K562 (cell line): ENCODE data around the gene NUAK2. TPM values are rescaled to one million over a fixed set of nuclear protein-coding genes. Genes with fewer than 3 reads are reported as not detected.

Experiments used
- ATAC-seq: fragments of 200-7000 bp; cut with Tn5 transposase; 3 replicates; pipeline ENCODE4 v1.9.1; 2020; ENCODE audit warnings: moderate library complexity
- BruUV-seq: library from RNA; stranded (reverse); fragments of 400-500 nt; replicated peaks from 2 replicates; lab custom pipeline; 2021; lab: Mats Ljungman, UMichigan
- CTCF ChIA-PET: fragments of 300-600 bp; formaldehyde crosslinking; extraction: SDS; loops from one replicate; lab custom pipeline; 2021; ENCODE audit warnings: low intra/inter-chr PET ratio; lab: Yijun Ruan, JAX
- POLR2A ChIA-PET: fragments of 300-600, 350-650 bp; sonication (Branson Sonifier 250); formaldehyde crosslinking; extraction: SDS; loops from one replicate; lab custom pipeline; 2021; ENCODE audit warnings: antibody characterized with exemption, inconsistent platforms; lab: Yijun Ruan, JAX
- DNase-seq, 4 experiments: peaks; one replicate each; pipeline versions ENCODE4 v3.0.0 to v3.0.0-alpha.2; 2011 to 2018; ENCODE audit warnings: low spot score in 3 of 4, mixed read lengths in 3 of 4; ENCODE audit errors: extremely low read depth in 1 of 4
- FAIRE-seq: peaks from 2 replicates; lab custom pipeline; 2011; peaks lifted over from hg19 to GRCh38; lab: Jason Lieb, UNC
- H2AFZ ChIP-seq: 2 replicates; pipeline ENCODE4 v1.6.0; 2011; ENCODE audit warnings: low read depth, low read length, control low read depth, inconsistent platforms
- H3K27ac ChIP-seq: fragments of 200-600 bp; 3 replicates; pipeline ENCODE4 v1.8.0; 2011; ENCODE audit warnings: low read depth, mild to moderate bottlenecking, control low read depth, inconsistent platforms, low read length, moderate library complexity, mixed read lengths; ENCODE audit errors: extremely low read depth
- H3K27me3 ChIP-seq, 2 experiments: fragments of 300-600 bp in 1 of 2; 2 replicates in 1 of 2; 3 replicates in 1 of 2; pipeline versions ENCODE4 v1.6.0 to v1.8.0; 2011; ENCODE audit warnings: inconsistent platforms in 2 of 2, low read length in 2 of 2, mild to moderate bottlenecking in 1 of 2, mixed read lengths in 1 of 2, moderate library complexity in 1 of 2; ENCODE audit not compliant: control insufficient read depth in 2 of 2, insufficient read depth in 2 of 2
- H3K36me3 ChIP-seq: fragments of 300-600 bp; 3 replicates; pipeline ENCODE4 v1.8.0; 2011; ENCODE audit warnings: mild to moderate bottlenecking, low read length, inconsistent platforms; ENCODE audit not compliant: control insufficient read depth, insufficient read depth
- H3K4me1 ChIP-seq, 2 experiments: fragments of 200-600 bp in 1 of 2; replicated peaks in 1 of 2; 2 replicates in 1 of 2; 3 replicates in 1 of 2; pipeline versions ENCODE4 v1.5.1 to v1.8.0; 2011; ENCODE audit warnings: inconsistent platforms in 2 of 2, low read length in 2 of 2, mild to moderate bottlenecking in 1 of 2, mixed read lengths in 1 of 2, moderate library complexity in 1 of 2; ENCODE audit not compliant: control insufficient read depth in 2 of 2, insufficient read depth in 2 of 2
- H3K4me2 ChIP-seq: 2 replicates; pipeline ENCODE4 v1.6.1; 2011; ENCODE audit warnings: low read length, control low read depth, inconsistent platforms, mixed read lengths; ENCODE audit not compliant: insufficient read depth
- H3K4me3 ChIP-seq: fragments of 200-600 bp; sonication (generic), shearing (Covaris generic); 2 replicates; pipeline ENCODE4 v1.5.1; 2016; ENCODE audit warnings: control low read depth, inconsistent platforms
- H3K79me2 ChIP-seq: fragments of 200-600 bp; 3 replicates; pipeline ENCODE4 v1.8.0; 2011; ENCODE audit warnings: low read length, inconsistent platforms; ENCODE audit not compliant: control insufficient read depth, insufficient read depth
- H3K9ac ChIP-seq, 2 experiments: 2 replicates each; pipeline versions ENCODE4 v1.6.0 to v1.6.1; 2011; ENCODE audit warnings: low read depth in 2 of 2, low read length in 2 of 2, control low read depth in 1 of 2, inconsistent platforms in 1 of 2, mild to moderate bottlenecking in 1 of 2, mixed read lengths in 1 of 2; ENCODE audit not compliant: insufficient read depth in 1 of 2
- H3K9me1 ChIP-seq: one replicate; pipeline ENCODE4 v1.6.0; 2011; ENCODE audit warnings: inconsistent platforms, mild to moderate bottlenecking, low read length, moderate library complexity; ENCODE audit not compliant: control insufficient read depth, insufficient read depth
- H3K9me3 ChIP-seq: replicated peaks from 2 replicates; pipeline ENCODE4 v1.5.1; 2011; ENCODE audit warnings: low read depth, low read length, inconsistent platforms; ENCODE audit not compliant: control insufficient read depth, insufficient read depth
- H4K20me1 ChIP-seq: replicated peaks from 2 replicates; pipeline ENCODE4 v1.6.1; 2011; ENCODE audit warnings: low read length, inconsistent platforms, mixed read lengths; ENCODE audit not compliant: control insufficient read depth, insufficient read depth
- MTF1 ChIP-seq: fragments of 250-450 bp; sonication (Bioruptor Pico); IDR thresholded peaks from 2 replicates; pipeline ENCODE4 v1.9.0; 2021; ENCODE audit warnings: moderate library complexity, mild to moderate bottlenecking, inconsistent platforms, borderline replicate concordance
- SIRT6 ChIP-seq: IDR thresholded peaks from one replicate; pipeline ENCODE4 v1.6.1; 2012; ENCODE audit warnings: low read depth, mild to moderate bottlenecking, control low read depth, inconsistent platforms, low read length, moderate library complexity
- SMARCB1 ChIP-seq: IDR thresholded peaks from 2 replicates; pipeline ENCODE4 v1.6.1; 2011; ENCODE audit warnings: improper control_type of control experiment, low read depth; ENCODE audit not compliant: insufficient read length
- TCF3 ChIP-seq: sonication (generic); formaldehyde crosslinking; IDR thresholded peaks from 2 replicates; pipeline ENCODE4 v1.4.0; 2020; ENCODE audit warnings: mild to moderate bottlenecking, missing genetic modification reagents
- TEAD2 ChIP-seq: fragments of 450-650 bp; IDR thresholded peaks from 2 replicates; pipeline ENCODE4 v1.6.1; 2016; ENCODE audit warnings: missing genetic modification characterization, control low read depth, missing compliant biosample characterization
- YY1 ChIP-seq, 3 experiments: IDR thresholded peaks; 2 replicates each; pipeline ENCODE4 v1.6.1; 2011; ENCODE audit warnings: low read length in 2 of 3, mild to moderate bottlenecking in 2 of 3, moderate library complexity in 2 of 3, borderline replicate concordance in 1 of 3, control low read depth in 1 of 3, low read depth in 1 of 3; ENCODE audit not compliant: insufficient read depth in 3 of 3, insufficient replicate concordance in 2 of 3, control insufficient read depth in 1 of 3, insufficient read length in 1 of 3; ENCODE audit errors: extremely low read depth in 1 of 3
- ZBTB1 ChIP-seq: sonication (generic); formaldehyde crosslinking; IDR thresholded peaks from 2 replicates; pipeline ENCODE4 v1.8.1; 2023; ENCODE audit warnings: missing genetic modification reagents, low read depth, mild to moderate bottlenecking, borderline replicate concordance
- ZNF707 ChIP-seq: fragments of 250-450 bp; sonication (Bioruptor Pico); conservative IDR thresholded peaks from 2 replicates; pipeline ENCODE4 v1.8.0; 2022; ENCODE audit warnings: inconsistent platforms, mild to moderate bottlenecking, moderate library complexity
- WGBS: fragments of 100-300 bp; shearing (Covaris generic); methylation state at CpG from one replicate; pipeline ENCODE4 v1.1.6; 2016; ENCODE audit warnings: low coverage, mixed read lengths; ENCODE audit not compliant: insufficient coverage; ENCODE audit errors: missing lambda C conversion rate; 5-methylcytosine and 5-hydroxymethylcytosine counted together
- in situ Hi-C: fragments of 300-500 bp; cut with MboI; formaldehyde crosslinking; loops from 4 replicates; pipeline ENCODE4 v1.15.0; 2018; ENCODE audit warnings: inconsistent platforms, mixed read lengths
- intact Hi-C: fragments of 100-400 bp; cut with micrococcal nuclease; formaldehyde crosslinking; loops from 2 replicates; pipeline ENCODE4 v1.14.2; 2022
- polyA plus RNA-seq, 8 experiments: library from polyadenylated mRNA; depleted of rRNA in 4 of 8; stranded (reverse) in 5 of 8; unstranded in 3 of 8; fragments of >200 nt; fragmentation: Nextera tagmentation in 2 of 8; fragmentation: Illumina TruSeq in 1 of 8; extraction: Ambion mirVana in 2 of 8; extraction: Trizol in 1 of 8; gene quantifications; 2 replicates each; pipeline versions ENCODE4 v1.2.1 to v1.2.3, GENCODE V29; 2011 to 2014; ENCODE audit warnings: inconsistent platforms in 1 of 8, missing spikeins in 1 of 8
- total RNA-seq, 7 experiments: library from RNA; depleted of rRNA in 6 of 7; stranded (reverse); fragments of >200 nt in 6 of 7; fragmentation: Illumina TruSeq in 2 of 7; extraction: Trizol in 2 of 7; gene quantifications; 2 replicates each; pipeline versions ENCODE4 v1.2.1 to v1.2.3, GENCODE V29; 2011 to 2021; ENCODE audit warnings: low replicate concordance in 1 of 7
- TF ChIP-seq, protein P1 (sequence below): sonication (generic); formaldehyde crosslinking; IDR thresholded peaks from 2 replicates; pipeline ENCODE4 v1.5.0; 2020; ENCODE audit warnings: missing genetic modification reagents
- TF ChIP-seq, protein P2 (sequence below): IDR thresholded peaks from 2 replicates; pipeline ENCODE4 v1.6.1; 2011; ENCODE audit warnings: borderline replicate concordance, low read depth, mild to moderate bottlenecking, moderate library complexity, low read length; ENCODE audit not compliant: insufficient read depth, poor library complexity, severe bottlenecking
- TF ChIP-seq, protein P3 (sequence below): fragments of 200-800 bp; sonication (Bioruptor generic); IDR thresholded peaks from 2 replicates; pipeline ENCODE4 v1.6.1; 2017; ENCODE audit warnings: missing genetic modification characterization, missing compliant biosample characterization
- TF ChIP-seq, protein P4 (sequence below): sonication (generic); formaldehyde crosslinking; IDR thresholded peaks from 2 replicates; pipeline ENCODE4 v1.9.0; 2022; ENCODE audit warnings: mild to moderate bottlenecking, missing genetic modification reagents

Gene NUAK2
- total and polyA plus RNA-seq, 9 of the 15 experiments (the other 6 are each of a cell fraction or from before 2014, with no cell fraction given), result 0.04 to 0.44 (median 0.14) TPM

DNA sequence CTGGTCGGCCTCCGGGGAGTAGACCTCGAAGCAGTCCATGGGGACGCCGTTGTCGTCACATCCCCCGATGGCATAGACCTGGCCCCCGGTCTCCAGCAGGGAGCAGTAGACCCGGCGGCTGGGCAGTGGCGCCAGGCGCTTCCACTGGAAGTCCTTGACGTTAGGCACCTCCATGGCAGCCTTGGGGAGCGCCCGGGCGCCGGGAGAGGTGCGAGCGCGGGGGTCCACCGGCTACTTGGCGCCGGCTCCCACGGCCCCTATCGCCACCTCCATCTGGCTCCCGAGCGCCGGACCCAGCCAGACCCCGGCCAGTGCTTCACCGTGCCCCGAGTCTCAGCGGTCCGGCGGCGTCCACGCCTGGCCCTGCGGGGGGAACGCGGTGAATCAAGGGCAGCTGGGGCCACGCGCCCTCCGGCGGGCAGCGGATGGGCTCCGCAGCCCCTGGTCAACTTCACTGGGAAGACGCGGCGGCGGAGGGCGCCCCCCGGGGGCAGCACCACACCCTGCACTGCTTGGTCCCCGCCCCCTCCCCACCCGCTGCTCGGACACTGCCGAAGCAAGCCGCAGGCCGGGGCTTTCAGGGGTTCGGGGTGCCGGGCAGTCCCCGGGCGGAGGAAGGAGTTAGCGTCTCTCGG, 22.0 kb upstream of the NUAK2 start:
- in situ Hi-C loops (no loop called here), intact Hi-C loops (no loop called here)
- Histone ChIP-seq H3K9ac (peak overlapping the region in 1 of 2 experiments; percentile 11; a peak in 1 of 4 replicates), H3K27ac (no peak overlapping the region), H3K9me1 (no peaks in the 10 kb centered on the region), H3K36me3 (no peaks in the 10 kb centered on the region), H3K79me2 (no peaks in the 10 kb centered on the region), H3K9me3 (no peaks in the 10 kb centered on the region), H3K27me3 (peaks cover 37 to 70% of the 10 kb centered on the region in 2 experiments), H3K4me2 (0 out of 2 replicates have a peak overlapping the region, but pooled peaks have one; percentile 4), H2AFZ (no peak overlapping the region), H4K20me1 (peaks cover 20% of the 10 kb centered on the region; the same call in 1 of the 2 replicates), H3K4me3 (no peak overlapping the region), H3K4me1 (peaks cover 11 to 19% of the 10 kb centered on the region in 2 experiments)
- FAIRE-seq (no peak), ATAC-seq (peak; percentile 31; the same call in 2 of the 3 replicates), DNase-seq (peak in 2 of 4 experiments; percentile 26 to 34)
- ChIA-PET POLR2A (no interaction called here), CTCF (interaction anchor here (0.7 kb wide), 1 partner anchor 8 kb away, joined by 3 read pairs; no protein-coding TSS in a partner anchor)
- no TSS peak for BruUV-seq
- 16% methylated on average over 34 of the region's 63 CpGs for WGBS
- TF ChIP-seq ZBTB1 (CRISPR knock-in tag) (no peak), SMARCB1 (no peak), MTF1 (CRISPR knock-in tag) (no peak), ZNF707 (no peak), SIRT6 (no peak), TCF3 (CRISPR knock-in tag) (no peak), YY1 (IDR thresholded peaks at IDR 0.05; ENCODE audit: borderline replicate concordance in 1 of 3, control insufficient read depth in 1 of 3, extremely low read depth in 1 of 3, insufficient read depth in 3 of 3, insufficient read length in 1 of 3, insufficient replicate concordance in 2 of 3, low read depth in 1 of 3, low read length in 2 of 3) (no peak), TEAD2 (tag) (no peak)
- TF ChIP-seq, protein P1, sequence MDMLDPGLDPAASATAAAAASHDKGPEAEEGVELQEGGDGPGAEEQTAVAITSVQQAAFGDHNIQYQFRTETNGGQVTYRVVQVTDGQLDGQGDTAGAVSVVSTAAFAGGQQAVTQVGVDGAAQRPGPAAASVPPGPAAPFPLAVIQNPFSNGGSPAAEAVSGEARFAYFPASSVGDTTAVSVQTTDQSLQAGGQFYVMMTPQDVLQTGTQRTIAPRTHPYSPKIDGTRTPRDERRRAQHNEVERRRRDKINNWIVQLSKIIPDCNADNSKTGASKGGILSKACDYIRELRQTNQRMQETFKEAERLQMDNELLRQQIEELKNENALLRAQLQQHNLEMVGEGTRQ (CRISPR knock-in tag), result no peak
- TF ChIP-seq, protein P2, sequence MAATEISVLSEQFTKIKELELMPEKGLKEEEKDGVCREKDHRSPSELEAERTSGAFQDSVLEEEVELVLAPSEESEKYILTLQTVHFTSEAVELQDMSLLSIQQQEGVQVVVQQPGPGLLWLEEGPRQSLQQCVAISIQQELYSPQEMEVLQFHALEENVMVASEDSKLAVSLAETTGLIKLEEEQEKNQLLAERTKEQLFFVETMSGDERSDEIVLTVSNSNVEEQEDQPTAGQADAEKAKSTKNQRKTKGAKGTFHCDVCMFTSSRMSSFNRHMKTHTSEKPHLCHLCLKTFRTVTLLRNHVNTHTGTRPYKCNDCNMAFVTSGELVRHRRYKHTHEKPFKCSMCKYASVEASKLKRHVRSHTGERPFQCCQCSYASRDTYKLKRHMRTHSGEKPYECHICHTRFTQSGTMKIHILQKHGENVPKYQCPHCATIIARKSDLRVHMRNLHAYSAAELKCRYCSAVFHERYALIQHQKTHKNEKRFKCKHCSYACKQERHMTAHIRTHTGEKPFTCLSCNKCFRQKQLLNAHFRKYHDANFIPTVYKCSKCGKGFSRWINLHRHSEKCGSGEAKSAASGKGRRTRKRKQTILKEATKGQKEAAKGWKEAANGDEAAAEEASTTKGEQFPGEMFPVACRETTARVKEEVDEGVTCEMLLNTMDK, result peak; percentile 27
- TF ChIP-seq, protein P3, sequence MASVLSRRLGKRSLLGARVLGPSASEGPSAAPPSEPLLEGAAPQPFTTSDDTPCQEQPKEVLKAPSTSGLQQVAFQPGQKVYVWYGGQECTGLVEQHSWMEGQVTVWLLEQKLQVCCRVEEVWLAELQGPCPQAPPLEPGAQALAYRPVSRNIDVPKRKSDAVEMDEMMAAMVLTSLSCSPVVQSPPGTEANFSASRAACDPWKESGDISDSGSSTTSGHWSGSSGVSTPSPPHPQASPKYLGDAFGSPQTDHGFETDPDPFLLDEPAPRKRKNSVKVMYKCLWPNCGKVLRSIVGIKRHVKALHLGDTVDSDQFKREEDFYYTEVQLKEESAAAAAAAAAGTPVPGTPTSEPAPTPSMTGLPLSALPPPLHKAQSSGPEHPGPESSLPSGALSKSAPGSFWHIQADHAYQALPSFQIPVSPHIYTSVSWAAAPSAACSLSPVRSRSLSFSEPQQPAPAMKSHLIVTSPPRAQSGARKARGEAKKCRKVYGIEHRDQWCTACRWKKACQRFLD, result no peak
- TF ChIP-seq, protein P4, sequence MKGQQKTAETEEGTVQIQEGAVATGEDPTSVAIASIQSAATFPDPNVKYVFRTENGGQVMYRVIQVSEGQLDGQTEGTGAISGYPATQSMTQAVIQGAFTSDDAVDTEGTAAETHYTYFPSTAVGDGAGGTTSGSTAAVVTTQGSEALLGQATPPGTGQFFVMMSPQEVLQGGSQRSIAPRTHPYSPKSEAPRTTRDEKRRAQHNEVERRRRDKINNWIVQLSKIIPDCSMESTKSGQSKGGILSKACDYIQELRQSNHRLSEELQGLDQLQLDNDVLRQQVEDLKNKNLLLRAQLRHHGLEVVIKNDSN, result 0 out of 2 replicates have a peak, but pooled peaks have one; percentile 17
